IMR-90 (cell line): Measurements from ENCODE around the gene NCOA5.

Experiments
- BHLHE40 ChIP-seq: fragments of 150-350 bp; IDR thresholded peaks from 2 replicates; pipeline ENCODE4 v1.6.1; 2016; ENCODE audit warnings: mild to moderate bottlenecking, low read depth, low read length
- CEBPB ChIP-seq: IDR thresholded peaks from 2 replicates; pipeline ENCODE4 v1.6.1; 2012; ENCODE audit warnings: low read depth, low read length, improper control_type of control experiment
- CTCF ChIP-seq: conservative IDR thresholded peaks from 2 replicates; pipeline ENCODE4 v1.5.1; 2012; ENCODE audit warnings: mild to moderate bottlenecking, low read depth, low read length, improper control_type of control experiment
- ELK1 ChIP-seq: fragments of 150-350 bp; IDR thresholded peaks from 2 replicates; pipeline ENCODE4 v1.6.1; 2016; ENCODE audit warnings: low read depth, mild to moderate bottlenecking, low read length, moderate library complexity, borderline replicate concordance
- FOS ChIP-seq: fragments of 150-350 bp; IDR thresholded peaks from 2 replicates; pipeline ENCODE4 v1.6.1; 2016; ENCODE audit warnings: low read depth, low read length
- MAFK ChIP-seq: IDR thresholded peaks from 2 replicates; pipeline ENCODE4 v1.6.1; 2012; ENCODE audit warnings: low read depth, low read length, improper control_type of control experiment
- MAZ ChIP-seq: IDR thresholded peaks from 2 replicates; pipeline ENCODE4 v1.6.1; 2012; ENCODE audit warnings: low read depth, mild to moderate bottlenecking, low read length, improper control_type of control experiment, moderate library complexity, borderline replicate concordance
- NFE2L2 ChIP-seq: fragments of 150-350 bp; IDR thresholded peaks from 2 replicates; pipeline ENCODE4 v1.6.1; 2016; ENCODE audit warnings: low read depth, mild to moderate bottlenecking, low read length
- POLR2A ChIP-seq: IDR thresholded peaks from 2 replicates; pipeline ENCODE4 v1.6.1; 2012; ENCODE audit warnings: mild to moderate bottlenecking, low read depth, low read length
- RAD21 ChIP-seq: IDR thresholded peaks from 2 replicates; pipeline ENCODE4 v1.6.1; 2012; ENCODE audit warnings: low read length, improper control_type of control experiment
- RCOR1 ChIP-seq: IDR thresholded peaks from 2 replicates; pipeline ENCODE4 v1.6.1; 2012; ENCODE audit warnings: mild to moderate bottlenecking, low read length, improper control_type of control experiment; ENCODE audit not compliant: insufficient replicate concordance
- RFX5 ChIP-seq: IDR thresholded peaks from 2 replicates; pipeline ENCODE4 v1.8.0; 2012; ENCODE audit warnings: low read depth, mild to moderate bottlenecking, low read length, moderate library complexity
- SMC3 ChIP-seq: fragments of 150-350 bp; IDR thresholded peaks from 2 replicates; pipeline ENCODE4 v1.6.1; 2016; ENCODE audit warnings: low read depth, mild to moderate bottlenecking, antibody characterized with exemption, low read length, moderate library complexity
- USF2 ChIP-seq: fragments of 150-350 bp; IDR thresholded peaks from 2 replicates; pipeline ENCODE4 v1.6.1; 2017; ENCODE audit warnings: mild to moderate bottlenecking, antibody characterized with exemption, low read length, low read depth

GRCh38 chr20:46054606-46055005 lies 35.2 kb downstream of the NCOA5 start:
- no peak for TF ChIP-seq CTCF
- no peak for TF ChIP-seq POLR2A
- no peak for TF ChIP-seq ELK1
- no peak for TF ChIP-seq RCOR1
- no peak for TF ChIP-seq RAD21
- TF ChIP-seq SMC3: no peak
- TF ChIP-seq CEBPB: no peak
- TF ChIP-seq NFE2L2: no peak
- TF ChIP-seq RFX5: no peak
- no peak for TF ChIP-seq MAFK
- no peak for TF ChIP-seq MAZ
- no peak for TF ChIP-seq BHLHE40
- no peak for TF ChIP-seq FOS
- TF ChIP-seq USF2: no peak
